Adrenal gland (tissue), 5 donors: ENCODE data around the gene COL21A1.

Source experiments
- POLR2A ChIP-seq, 2 donors: fragments of 450-650 bp; IDR thresholded peaks; one replicate each; pipeline ENCODE4 v1.6.1; 2017; ENCODE audit warnings: antibody characterized with exemption in 2 of 2, mild to moderate bottlenecking in 2 of 2, moderate library complexity in 1 of 2
- TF ChIP-seq, protein P1 (sequence below), 6 experiments: fragments of 450-650 bp in 4 of 6; fragments of 200-600 bp in 2 of 6; sonication (generic) in 1 of 6; IDR thresholded peaks; 1 replicate in 5 of 6; 2 replicates in 1 of 6; pipeline versions ENCODE4 v1.5.1 to v1.8.0; 2016 to 2021; ENCODE audit warnings: antibody characterized with exemption in 6 of 6, mild to moderate bottlenecking in 2 of 6, moderate library complexity in 1 of 6
- donor health status: DM: no; HTN: no; CAD: no.

GRCh38 chr6:56145616-56146015, 101.8 kb downstream of the COL21A1 start:
- TF ChIP-seq, protein P1, sequence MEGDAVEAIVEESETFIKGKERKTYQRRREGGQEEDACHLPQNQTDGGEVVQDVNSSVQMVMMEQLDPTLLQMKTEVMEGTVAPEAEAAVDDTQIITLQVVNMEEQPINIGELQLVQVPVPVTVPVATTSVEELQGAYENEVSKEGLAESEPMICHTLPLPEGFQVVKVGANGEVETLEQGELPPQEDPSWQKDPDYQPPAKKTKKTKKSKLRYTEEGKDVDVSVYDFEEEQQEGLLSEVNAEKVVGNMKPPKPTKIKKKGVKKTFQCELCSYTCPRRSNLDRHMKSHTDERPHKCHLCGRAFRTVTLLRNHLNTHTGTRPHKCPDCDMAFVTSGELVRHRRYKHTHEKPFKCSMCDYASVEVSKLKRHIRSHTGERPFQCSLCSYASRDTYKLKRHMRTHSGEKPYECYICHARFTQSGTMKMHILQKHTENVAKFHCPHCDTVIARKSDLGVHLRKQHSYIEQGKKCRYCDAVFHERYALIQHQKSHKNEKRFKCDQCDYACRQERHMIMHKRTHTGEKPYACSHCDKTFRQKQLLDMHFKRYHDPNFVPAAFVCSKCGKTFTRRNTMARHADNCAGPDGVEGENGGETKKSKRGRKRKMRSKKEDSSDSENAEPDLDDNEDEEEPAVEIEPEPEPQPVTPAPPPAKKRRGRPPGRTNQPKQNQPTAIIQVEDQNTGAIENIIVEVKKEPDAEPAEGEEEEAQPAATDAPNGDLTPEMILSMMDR (IDR thresholded peaks at IDR 0.05): no peak
- no peak for TF ChIP-seq POLR2A (IDR thresholded peaks at IDR 0.05)
